ACC112 (cell line): ENCODE measurements around the gene SSNA1.

Source experiments
- H2AFZ ChIP-seq: fragments of 200-600 bp; sonication (generic); one replicate; pipeline ENCODE4 v1.6.0; 2017; ENCODE audit warnings: antibody characterized with exemption, low read length; ENCODE audit not compliant: unreplicated experiment
- H3K27ac ChIP-seq: fragments of 200-600 bp; sonication (generic); 2 replicates; pipeline ENCODE4 v1.5.1; 2014; ENCODE audit warnings: low read depth, mild to moderate bottlenecking, antibody characterized with exemption, low read length, moderate library complexity
- H3K27me3 ChIP-seq: fragments of 200-600 bp; sonication (generic); 2 replicates; pipeline ENCODE4 v1.6.1; 2014; ENCODE audit warnings: mild to moderate bottlenecking, antibody characterized with exemption, low read length, moderate library complexity, mixed read lengths; ENCODE audit not compliant: insufficient read depth
- H3K36me3 ChIP-seq: fragments of 200-600 bp; sonication (generic); 2 replicates; pipeline ENCODE4 v1.6.1; 2016; ENCODE audit warnings: mild to moderate bottlenecking, antibody characterized with exemption, low read length, moderate library complexity, mixed read lengths; ENCODE audit not compliant: insufficient read depth
- H3K4me1 ChIP-seq: fragments of 200-600 bp; sonication (generic); one replicate; pipeline ENCODE4 v1.6.1; 2016; ENCODE audit warnings: low read length, mixed read lengths; ENCODE audit not compliant: insufficient read depth, unreplicated experiment, control insufficient read depth
- H3K4me3 ChIP-seq: fragments of 200-600 bp; sonication (generic); 2 replicates; pipeline ENCODE4 v1.5.1; 2014; ENCODE audit warnings: mild to moderate bottlenecking, low read depth, low read length
- H3K79me2 ChIP-seq: fragments of 200-600 bp; sonication (generic); one replicate; pipeline ENCODE4 v1.6.0; 2016; ENCODE audit warnings: low read length; ENCODE audit not compliant: control insufficient read depth, unreplicated experiment, insufficient read depth

The SSNA1 gene

DNA sequence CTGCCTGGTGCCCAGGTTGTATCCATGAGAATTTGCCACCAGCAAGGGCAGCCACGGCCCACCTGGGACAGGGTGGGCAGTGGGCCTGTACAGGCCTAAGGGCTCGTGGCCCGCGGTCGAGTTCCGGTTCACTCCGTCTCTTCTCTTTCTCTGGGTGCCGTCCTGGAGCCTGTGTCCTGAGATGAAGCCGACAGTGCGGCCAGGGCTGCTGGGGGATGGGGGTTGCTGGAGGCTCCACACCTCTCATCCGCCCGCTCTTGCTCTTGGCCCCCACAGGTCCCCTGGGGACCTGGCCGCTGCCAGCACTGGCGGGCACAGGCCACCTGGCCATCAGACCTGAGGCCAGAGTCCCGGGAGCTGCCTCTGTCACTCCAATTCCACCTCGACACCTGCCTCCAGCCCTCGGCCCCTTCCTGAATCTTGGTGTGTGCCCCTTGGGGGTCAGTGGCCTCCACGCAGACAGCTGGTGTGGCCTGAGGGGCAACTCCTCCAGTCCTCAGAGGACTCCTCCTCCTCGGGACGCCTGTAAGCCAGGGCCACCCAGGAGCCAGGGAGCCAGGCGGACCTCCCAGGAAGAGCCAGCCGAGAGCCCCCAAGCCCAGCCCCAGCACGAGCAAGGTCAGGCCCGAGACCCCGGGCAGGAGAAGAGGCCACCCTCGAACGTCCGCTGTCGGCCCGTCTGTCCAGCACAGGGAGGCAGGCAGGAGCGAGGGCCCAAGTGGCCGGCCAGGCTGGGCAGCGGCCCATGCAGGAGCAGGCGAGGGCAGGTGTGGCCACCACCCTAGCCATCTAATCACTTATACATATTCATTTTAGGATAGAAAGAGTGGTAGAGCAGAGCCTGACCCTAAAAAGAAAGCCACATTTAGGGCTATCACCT, 23.9 kb upstream of the SSNA1 start:
- Histone ChIP-seq H3K27me3 (peaks cover 97% of the 10 kb centered on the region), H3K4me1 (peaks cover 3% of the 10 kb centered on the region), H3K4me3 (no peak overlapping the region), H3K36me3 (no peaks in the 10 kb centered on the region), H3K79me2 (no peaks in the 10 kb centered on the region), H2AFZ (no peak overlapping the region), H3K27ac (no peak overlapping the region)

DNA sequence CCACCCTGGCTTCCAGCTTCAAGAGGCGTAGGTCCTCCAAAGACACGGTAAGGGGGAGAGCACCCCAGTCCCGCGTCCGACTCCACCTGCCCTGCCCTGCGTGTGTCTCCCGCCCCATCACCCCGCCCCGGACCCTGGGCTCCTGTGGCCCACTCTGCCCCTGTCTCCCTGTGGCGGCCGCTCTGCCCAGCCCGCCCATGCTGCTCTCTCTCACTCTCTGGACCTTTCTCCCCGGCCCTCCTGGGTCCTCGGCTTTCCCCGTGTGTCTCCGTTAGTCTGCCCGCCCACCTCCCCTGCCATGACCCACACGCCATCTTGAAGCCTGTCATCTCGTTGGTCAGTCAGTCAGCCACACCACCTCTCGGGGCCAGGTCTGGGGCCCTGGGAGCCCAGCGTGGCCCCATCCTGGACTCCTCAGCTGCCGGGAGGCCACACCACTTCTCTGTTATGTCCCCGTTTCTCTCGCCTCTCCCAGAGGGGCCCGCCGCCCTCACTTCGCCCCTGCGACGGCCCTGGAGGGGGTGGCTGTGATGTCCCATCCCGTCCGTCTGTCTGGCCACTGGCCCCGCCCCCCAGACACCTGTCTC, 23.1 kb upstream of the SSNA1 start:
- Histone ChIP-seq H3K36me3 (no peaks in the 10 kb centered on the region), H3K4me3 (no peak overlapping the region), H3K27ac (no peak overlapping the region), H3K27me3 (peaks cover 98% of the 10 kb centered on the region), H3K79me2 (no peaks in the 10 kb centered on the region), H3K4me1 (peaks cover 3% of the 10 kb centered on the region), H2AFZ (no peak overlapping the region)

DNA sequence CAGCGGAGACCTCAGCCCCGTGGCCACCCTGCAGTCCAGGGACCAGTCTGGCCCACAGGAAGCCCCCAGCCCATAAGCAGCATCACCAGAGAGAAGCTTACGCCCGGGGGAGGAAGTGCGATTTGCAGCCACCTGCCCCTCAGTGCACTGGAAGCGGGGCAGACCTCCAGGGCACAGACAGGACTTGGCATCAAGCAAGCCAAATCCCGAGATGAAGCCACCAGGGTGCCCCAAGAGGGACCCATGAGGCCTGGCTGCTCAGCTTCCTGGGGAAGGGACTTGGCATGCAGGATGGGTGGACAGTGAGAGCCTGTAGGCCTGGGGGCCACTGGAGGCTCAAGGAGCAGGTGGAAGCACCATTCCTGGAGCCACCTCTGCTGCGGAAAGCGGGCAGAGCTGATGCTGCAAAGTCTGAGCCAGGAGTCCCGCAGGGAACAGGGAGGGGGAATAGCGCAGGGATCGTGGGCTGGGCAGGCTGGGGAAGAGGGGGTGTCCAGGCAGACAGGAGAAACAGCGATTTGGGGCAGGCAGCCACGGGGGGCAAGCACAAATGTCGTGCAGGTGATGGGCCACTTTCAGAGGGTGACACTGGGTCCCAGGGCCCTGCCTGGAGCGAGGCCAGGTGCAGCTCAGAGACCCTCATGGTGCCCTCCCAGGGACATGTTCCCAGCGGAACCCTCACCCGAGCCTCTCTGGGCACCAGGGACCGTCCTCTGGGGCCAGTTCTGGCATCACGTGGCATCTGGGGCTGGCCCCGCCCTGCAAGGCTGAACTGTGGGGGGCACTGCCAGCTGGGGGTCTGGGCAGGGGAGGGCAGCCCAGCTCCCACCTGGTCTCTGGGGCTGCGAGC, 21.9 kb upstream of the SSNA1 start:
- Histone ChIP-seq H3K79me2 (no peaks in the 10 kb centered on the region), H3K4me3 (no peak overlapping the region), H2AFZ (no peak overlapping the region), H3K27ac (no peak overlapping the region), H3K36me3 (no peaks in the 10 kb centered on the region), H3K4me1 (peaks cover 3% of the 10 kb centered on the region), H3K27me3 (peaks cover 93% of the 10 kb centered on the region)

DNA sequence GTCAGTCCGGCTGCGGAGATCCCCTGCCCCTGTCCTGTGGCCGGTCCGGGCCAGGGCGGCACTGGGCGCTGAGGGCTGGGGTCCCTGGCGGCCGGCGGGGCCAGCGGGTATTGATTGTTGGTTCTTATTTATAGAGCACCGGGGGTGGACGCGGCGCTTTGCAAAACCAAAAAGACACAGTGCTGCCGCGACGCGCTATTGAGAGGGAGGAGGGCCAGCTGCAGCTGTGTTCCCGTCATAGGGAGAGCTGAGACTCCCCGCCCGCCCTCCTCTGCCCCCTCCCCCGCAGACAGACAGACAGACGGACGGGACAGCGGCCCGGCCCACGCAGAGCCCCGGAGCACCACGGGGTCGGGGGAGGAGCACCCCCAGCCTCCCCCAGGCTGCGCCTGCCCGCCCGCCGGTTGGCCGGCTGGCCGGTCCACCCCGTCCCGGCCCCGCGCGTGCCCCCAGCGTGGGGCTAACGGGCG, 21.2 kb upstream of the SSNA1 start:
- no peaks in the 10 kb centered on the region for H3K36me3 ChIP-seq
- H3K4me1 ChIP-seq, result peaks cover 3% of the 10 kb centered on the region
- no peak overlapping the region for H3K27ac ChIP-seq
- no peak overlapping the region for H2AFZ ChIP-seq
- no peaks in the 10 kb centered on the region for H3K79me2 ChIP-seq
- peaks cover 85% of the 10 kb centered on the region for H3K27me3 ChIP-seq
- H3K4me3 ChIP-seq, result no peak overlapping the region

DNA sequence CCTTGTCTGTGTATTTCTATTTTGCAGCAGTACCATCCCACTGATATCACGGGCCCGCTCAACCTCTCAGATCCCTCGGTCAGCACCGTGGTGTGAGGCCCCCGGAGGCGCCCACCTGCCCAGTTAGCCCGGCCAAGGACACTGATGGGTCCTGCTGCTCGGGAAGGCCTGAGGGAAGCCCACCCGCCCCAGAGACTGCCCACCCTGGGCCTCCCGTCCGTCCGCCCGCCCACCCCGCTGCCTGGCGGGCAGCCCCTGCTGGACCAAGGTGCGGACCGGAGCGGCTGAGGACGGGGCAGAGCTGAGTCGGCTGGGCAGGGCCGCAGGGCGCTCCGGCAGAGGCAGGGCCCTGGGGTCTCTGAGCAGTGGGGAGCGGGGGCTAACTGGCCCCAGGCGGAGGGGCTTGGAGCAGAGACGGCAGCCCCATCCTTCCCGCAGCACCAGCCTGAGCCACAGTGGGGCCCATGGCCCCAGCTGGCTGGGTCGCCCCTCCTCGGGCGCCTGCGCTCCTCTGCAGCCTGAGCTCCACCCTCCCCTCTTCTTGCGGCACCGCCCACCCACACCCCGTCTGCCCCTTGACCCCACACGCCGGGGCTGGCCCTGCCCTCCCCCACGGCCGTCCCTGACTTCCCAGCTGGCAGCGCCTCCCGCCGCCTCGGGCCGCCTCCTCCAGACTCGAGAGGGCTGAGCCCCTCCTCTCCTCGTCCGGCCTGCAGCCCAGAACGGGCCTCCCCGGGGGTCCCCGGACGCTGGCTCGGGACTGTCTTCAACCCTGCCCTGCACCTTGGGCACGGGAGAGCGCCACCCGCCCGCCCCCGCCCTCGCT, 20.5 kb upstream of the SSNA1 start:
- Histone ChIP-seq H3K27ac (no peak overlapping the region), H3K27me3 (peaks cover 79% of the 10 kb centered on the region), H3K79me2 (no peaks in the 10 kb centered on the region), H3K36me3 (no peaks in the 10 kb centered on the region), H3K4me3 (peak overlapping the region; percentile 40; the same call in 1 of the 2 replicates), H2AFZ (no peak overlapping the region), H3K4me1 (peaks cover 3% of the 10 kb centered on the region)

DNA sequence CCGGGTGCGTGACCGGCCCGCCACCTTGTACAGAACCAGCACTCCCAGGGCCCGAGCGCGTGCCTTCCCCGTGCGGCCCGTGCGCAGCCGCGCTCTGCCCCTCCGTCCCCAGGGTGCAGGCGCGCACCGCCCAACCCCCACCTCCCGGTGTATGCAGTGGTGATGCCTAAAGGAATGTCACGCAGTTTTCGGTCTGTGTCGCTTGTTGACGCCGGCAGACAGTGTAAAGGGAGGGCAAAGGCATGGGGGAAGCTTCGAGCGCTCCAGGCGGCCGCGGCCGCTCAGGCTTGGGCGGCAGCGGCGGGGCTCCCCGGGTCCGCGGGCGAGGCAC, 19.9 kb upstream of the SSNA1 start:
- Histone ChIP-seq H3K36me3 (no peaks in the 10 kb centered on the region), H3K4me1 (peaks cover 3% of the 10 kb centered on the region), H3K27ac (no peak overlapping the region), H3K4me3 (peak overlapping the region; percentile 62), H3K79me2 (no peaks in the 10 kb centered on the region), H3K27me3 (peaks cover 73% of the 10 kb centered on the region), H2AFZ (no peak overlapping the region)

DNA sequence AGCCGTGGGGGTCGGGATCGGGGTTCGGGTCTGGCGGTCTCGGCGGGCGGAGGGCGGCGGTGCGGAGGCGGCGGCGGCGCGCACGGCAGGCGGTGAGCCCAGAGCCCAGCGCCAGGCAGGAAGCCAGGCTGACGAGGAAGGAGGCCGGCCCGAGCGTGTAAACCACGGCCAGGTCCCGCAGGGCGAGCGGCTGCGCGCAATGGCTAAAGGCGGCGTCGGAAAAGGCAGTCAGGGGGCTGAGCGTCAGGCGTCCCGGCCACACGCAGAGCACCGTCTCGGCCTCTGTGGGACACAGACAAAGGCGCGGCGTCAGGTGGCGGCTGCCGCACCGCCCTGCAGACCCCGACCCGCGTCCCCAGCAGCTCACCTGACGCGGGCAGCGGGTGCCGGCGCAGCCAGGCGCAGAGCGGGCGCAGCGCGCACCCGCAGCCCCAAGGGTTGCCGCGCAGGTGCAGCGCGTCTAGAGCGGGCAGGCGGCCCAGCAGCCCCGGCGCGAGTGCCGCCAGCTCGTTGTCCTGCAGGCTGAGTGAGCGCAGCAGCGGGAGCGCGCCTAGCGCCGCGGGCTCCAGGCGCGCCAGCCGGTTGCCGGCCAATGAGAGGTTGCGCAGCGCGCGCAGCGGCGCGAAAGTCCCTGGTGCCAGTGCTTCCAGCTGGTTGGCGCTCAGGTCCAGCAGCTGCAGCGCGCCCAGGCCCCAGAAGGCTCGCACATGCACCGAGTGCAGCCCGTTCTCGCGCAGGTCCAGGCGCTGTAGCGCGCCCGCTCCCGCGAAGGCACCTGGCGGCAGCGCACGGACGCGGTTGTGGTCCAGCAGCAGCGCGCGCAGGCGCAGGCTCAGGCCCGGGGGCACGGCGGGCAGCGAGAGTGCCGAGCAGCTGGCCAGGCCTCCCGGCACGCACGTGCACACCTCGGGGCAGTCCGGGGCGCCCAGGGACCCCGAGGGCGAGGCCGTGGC, 19.3 kb upstream of the SSNA1 start:
- Histone ChIP-seq H3K36me3 (no peaks in the 10 kb centered on the region), H3K27me3 (peaks cover 67% of the 10 kb centered on the region), H3K4me1 (peaks cover 3% of the 10 kb centered on the region), H3K4me3 (peak overlapping the region; percentile 62), H3K27ac (no peak overlapping the region), H3K79me2 (no peaks in the 10 kb centered on the region), H2AFZ (no peak overlapping the region)

DNA sequence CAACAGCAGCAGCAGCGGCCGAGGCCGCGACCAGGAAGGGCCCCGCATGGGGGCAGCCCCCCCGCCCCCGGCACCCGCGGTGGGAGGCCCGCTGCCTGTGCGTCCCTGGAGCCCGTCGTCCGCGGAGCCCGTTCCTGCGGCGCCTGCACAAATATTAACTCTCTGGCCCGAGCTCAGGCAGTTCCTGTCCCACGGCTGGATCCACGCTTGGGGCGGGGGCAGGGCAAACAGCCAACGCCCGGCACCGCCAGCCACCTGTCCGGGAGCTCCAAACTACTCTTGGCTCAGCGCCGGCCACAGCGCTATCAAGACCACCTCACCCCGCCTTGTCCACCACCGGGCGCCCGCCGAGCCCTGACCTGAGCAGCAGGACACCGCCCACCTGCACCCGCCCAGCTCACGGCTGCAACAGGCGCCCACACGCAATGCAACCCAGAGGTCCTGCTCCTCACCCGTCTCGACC, 18.5 kb upstream of the SSNA1 start, which contains the start of gene LRRC26:
Gene LRRC26 (minus strand): TSS at position 156 of the 463 bp plus-strand sequence. CDS start 108 bp downstream, at position 48.
- H3K27me3 ChIP-seq, result peaks cover 59% of the 10 kb centered on the region
- peaks cover 3% of the 10 kb centered on the region for H3K4me1 ChIP-seq
- H2AFZ ChIP-seq, result no peak within 1 kb of the TSS
- H3K36me3 ChIP-seq, result no peaks in the 10 kb centered on the region
- no peaks in the 10 kb centered on the region for H3K79me2 ChIP-seq
- no peak within 1 kb of the TSS for H3K27ac ChIP-seq
- peak within 1 kb of the TSS; percentile 62 for H3K4me3 ChIP-seq

DNA sequence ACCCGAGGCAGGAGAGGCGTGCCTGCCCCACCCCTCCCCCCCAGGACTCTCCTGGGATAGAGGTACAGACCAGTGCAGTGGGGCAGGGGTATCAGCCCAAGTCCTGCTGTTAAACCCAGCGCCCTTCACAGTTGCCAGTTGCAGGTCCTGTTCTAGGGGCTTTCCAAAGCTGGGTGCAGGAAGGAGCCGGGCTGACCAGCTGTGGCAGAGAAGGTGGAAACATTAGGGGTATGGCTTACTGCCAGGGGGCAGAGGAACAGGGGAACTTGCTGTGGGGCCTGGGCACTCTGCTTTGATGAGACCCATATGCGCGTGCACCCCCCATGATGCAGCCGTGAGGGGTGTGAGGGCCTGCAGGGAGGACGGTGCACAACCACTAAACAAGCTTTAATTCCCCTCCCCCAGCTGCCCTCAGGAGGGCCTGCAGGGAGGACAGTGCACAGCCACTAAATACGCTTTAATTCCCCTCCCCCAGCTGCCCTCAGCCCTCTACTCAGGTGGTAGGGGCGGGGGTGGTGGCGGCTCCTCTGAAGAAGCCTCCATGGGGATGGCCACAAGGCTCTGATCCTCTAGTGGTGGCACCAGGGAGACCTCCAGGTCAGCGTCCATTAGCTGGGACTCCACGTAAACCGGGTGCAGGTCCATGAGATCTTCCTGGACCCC, 17.9 kb upstream of the SSNA1 start:
- Histone ChIP-seq H3K4me1 (peaks cover 3% of the 10 kb centered on the region), H3K27me3 (peaks cover 52% of the 10 kb centered on the region), H3K36me3 (no peaks in the 10 kb centered on the region), H3K79me2 (no peaks in the 10 kb centered on the region), H3K27ac (no peak overlapping the region), H2AFZ (no peak overlapping the region), H3K4me3 (no peak overlapping the region)
